CD4-positive, alpha-beta T cell treated with Interleukin-4 for 1 hour (primary cell): ENCODE results near the gene CFAP70.

Experiments used
- DNase-seq, 2 donors: peaks; one replicate each; pipeline ENCODE4 v3.0.0-alpha.2; 2020 to 2022

Gene CFAP70

DNA sequence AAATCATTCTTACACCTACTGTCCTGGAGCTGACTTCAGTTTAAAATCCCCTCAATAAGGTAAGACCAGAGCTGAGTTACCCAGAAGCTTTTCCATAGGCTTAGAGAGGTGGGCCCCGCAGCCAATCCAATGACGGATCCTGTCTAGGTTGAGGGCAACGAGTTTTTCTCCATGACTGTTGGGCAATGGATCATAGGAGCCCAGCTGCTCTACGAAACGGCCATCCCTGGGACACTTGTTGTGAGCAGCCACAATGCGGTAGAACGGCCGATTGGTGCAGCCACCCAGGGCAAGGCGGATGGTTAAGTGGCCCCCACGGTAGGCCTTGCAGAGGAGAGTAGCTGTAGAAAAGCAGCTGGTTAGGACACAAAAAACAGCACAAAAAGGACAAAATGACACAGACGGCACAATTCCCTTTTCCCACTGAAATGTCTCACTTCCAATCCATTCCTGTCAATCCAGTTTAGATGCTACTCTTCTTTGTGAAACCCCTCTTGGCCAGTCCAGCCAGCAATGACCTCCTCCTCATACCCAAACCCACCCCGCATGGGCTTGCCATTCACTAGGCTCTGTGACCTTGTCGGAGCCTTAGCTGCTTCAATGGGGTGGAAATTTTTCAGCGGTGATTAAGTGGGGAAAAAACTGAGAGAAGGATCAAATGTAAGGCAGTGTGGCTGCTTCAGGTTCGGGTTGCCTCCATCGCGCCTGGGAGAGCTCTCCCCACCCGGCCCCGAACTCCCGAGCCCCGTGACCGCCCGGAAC lies 106.8 kb downstream of the CFAP70 start:
- DNase-seq = no peak

DNA sequence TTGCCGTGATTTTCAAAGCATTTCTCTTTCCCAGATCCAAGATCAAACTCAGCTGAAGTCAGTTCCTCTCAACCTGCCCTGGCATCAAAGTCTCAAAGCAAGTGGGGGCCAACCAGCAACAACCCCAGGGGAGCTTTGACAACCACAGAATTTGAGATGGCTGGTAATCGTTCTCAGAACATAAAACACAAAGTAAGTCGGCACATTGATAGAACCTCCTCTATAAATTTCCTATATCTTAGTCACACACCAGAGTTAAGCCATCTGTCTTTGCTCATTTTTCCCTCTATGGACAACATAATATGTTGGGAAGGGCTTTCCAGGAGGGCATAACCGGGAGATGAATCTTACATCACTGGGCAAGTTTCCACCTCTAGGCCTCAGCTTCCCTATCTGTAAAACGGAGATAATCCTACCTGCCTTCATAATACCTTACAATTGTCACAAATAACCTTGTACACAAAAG lies 110.4 kb downstream of the CFAP70 start:
- DNase-seq = no peak

- no peak for DNase-seq
Measured at GRCh38 chr10:73247509-73248258, 111.0 kb downstream of the CFAP70 start.

DNA sequence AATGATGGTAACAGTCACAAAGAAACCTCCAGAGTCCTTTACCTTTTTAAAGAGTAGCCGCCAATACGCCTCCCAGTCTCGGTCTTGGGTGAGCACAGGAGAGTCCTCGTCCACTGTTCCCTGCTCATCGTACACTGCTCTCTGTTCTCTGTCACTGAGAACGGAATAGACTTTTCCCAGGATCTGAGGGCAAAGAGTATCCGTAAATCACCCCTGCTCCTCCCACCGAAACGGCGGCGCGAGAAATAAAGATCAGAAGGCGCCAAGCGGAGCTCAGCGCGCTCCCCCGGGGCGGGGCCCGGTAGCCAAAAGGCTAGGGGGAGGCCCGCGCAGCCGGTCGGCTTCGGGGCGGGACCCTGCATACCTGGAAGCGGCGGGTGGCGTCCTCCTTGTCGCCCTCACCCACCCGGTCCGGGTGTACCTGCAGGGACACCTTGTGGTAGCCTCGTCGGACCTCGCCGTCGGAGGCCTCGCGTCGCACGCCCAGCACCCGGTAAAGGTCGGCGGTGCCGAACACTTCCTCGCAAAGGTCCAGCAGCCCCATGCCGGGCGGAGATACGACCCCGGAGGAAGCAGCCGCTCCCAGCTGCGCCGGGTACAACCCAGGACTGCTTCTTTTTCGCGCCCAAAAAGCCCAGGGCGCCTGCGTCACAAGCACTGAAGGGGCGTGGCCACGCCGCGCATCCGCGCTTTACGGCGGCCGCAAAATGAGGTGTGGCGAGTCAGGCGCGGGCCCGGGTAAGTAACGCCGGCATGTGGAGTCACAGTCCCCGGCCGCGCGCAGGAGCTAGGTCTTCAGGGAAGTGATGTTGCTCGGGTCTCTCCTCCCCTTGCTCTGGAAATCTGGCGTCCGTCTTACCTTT lies 111.8 kb downstream of the CFAP70 start, which contains the start of gene DNAJC9:
DNAJC9 (minus strand) TSS at position 610 of the 863 bp plus-strand sequence; CDS start at position 544, 66 bp downstream.
- peak; percentile 96 to 97 for DNase-seq

DNA sequence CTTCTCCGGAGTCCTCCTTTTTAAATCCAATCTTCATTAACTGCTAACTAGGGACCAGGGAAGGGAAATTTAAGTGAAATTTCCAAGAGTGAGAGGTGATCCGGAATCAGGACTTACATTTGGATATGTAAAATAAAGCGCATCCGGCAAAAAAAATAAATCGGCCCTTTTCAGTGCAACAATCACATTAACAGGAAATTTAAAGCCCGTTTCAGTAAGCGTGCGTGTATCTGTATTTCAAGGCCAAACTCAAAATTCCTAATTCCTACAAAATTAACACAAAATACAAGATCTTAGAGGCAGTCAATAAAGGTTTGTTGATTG lies 112.4 kb downstream of the CFAP70 start:
- no peak for DNase-seq

- peak in 1 of 2 donors; percentile 11 for DNase-seq
Measured at GRCh38 chr10:73244866-73245477, 113.7 kb downstream of the CFAP70 start.

DNA sequence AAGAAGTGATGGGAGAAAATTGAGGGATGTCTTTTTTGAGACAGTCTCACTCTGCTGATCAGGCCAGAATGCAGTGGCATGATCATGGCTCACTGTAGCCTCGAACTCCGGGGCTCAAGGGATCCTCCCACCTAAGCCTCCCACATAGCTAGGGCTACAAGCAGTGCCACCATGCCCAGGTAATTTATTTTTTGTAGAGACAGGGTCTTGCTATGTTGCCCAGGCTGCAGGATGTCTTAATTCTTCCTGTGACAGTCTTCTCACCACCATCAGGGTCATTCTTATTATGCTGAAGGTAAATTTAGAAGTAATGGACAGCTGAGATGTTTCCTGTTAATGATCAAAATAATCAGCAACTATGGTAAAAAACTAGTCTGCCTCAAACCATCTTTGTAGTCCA lies 118.8 kb downstream of the CFAP70 start:
- DNase-seq = no peak

DNA sequence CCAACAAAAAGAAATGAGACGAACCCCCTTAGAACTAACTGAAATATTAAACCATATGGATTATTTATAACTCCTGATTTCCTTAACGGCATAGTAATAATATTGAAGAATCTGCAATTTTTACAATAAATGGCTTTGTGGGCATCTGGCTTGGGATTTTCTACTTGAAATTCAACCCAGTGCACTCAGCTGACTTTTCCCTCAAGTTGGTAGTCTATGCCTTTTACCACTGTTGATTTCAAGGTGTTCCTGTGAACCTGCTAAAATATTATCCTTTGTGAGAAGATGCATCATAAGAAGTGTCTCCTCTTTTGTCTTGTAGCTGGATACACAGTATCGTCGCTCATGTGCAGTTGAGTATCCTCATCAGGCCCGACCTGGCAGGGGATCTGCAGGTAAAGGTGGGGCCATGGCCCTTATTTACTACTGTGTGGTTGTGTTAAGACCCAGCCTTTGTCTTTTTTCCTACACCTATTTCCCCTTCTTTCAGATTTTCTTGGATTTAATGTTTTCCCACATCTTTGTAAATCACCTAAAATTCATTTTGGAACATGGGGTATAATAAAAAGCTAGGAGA lies 119.6 kb downstream of the CFAP70 start:
- no peak for DNase-seq

DNA sequence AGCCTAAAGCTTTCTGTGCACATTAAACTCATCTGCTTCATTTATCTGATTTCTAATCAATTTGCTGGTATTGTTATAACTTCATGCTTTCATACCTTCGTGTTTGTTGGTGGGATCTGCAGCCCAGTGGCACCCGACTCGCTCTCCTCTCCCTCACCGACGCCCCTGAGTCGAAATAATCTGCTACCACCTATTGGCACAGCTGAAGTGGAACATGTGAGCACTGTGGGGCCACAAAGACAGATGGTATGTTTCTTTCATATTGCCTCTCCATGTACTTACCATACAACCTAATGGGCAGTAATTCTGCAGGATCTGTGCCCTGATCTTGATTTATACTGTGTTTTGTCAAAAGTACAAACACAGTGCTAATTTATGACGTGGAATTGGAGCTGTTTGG lies 124.0 kb downstream of the CFAP70 start:
- no peak for DNase-seq

DNA sequence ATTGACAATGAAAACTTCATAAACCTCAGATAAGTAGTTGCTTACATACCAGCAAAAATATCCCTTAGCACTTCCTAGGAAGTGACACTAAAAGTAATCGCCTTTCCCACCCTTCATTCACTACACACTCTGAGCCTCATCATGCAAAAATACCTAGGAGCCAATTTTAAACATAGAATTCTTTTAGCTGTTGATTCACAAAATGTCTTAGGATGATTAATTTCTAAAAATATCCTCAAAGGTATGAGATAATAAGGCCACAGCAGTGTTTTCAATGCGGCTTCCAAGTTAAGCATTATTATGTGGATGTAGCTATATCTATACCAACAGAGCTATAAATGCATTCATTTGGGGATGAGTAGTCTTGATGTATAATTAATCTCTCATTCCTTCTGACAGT lies 124.8 kb downstream of the CFAP70 start:
- no peak for DNase-seq

GRCh38 chr10:73232887-73233286 lies 125.8 kb downstream of the CFAP70 start:
- no peak for DNase-seq

- DNase-seq = no peak
Measured at GRCh38 chr10:73229567-73229966, 129.1 kb downstream of the CFAP70 start.

DNA sequence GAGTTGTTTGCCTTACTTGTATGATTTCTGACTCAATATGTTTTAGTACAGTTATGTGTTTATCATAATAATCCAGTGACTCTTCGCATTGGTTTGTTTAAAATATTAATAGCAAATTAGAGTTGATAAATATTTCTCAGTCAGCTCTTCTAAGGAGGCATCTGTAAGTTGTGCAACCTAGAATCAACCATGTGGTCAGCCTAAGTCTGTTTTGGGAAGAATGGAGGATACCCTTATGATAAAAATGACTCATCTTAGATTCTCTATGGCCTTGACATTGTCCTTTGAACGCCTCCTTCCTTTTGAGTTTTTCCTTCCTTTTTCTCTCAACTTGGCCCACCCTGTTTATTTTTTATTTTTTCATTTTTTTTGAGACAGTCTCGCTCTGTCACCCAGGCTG lies 130.4 kb downstream of the CFAP70 start:
- DNase-seq = no peak

DNA sequence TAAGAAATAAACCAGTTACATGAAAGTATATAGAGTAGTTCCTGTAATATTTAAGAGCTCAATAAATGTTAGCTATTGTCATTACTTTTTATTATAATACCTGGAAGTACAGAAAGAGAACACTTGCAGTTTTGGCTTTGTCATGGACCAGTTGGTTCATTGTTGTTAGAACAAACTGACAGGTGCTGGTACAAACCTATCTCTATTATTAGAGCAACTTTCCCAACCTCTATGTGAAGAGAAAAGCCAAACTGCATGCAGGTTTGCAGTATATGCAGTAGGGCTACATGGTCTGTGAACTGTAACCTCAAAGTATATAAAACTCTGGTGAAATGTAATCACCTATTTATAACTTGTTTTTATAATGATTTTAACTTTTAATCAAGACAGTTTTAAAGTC lies 132.0 kb downstream of the CFAP70 start:
- no peak for DNase-seq

DNA sequence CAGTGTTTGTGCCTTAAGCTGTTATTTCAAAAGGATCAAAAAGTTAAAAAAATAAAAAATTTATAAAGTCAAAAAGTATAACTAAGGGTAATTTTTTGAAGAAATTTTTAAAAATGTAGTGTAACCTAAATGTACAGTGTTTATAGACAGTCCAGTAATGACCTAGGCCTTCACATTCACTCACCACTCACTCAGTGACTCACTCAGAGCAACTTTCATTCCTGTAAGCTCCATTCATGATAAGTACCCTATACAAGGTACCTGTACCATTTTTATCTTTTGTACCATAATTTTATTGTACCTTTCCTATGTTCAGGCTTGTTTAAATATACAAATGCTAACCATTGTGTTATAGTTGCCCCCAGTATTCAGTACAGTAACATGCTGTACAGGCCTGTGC lies 133.1 kb downstream of the CFAP70 start:
- no peak for DNase-seq

DNA sequence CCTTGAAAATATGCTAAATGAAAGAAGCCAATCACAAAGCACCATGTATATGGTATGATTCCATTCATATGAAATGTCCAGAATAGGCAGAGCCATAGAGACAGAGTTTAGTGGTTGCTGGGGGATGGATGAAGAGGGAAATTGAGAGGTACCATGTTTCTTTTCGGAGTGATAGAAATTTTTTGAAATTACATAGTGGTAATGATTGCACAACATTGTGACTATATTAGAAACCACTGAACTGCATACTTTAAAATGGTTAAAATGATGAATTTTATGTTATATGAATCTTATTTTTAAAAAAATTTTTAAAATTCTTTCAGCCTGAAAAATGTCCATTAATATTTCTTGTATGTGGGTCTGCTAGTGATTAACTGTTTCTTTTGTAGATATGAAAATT lies 137.7 kb downstream of the CFAP70 start:
- DNase-seq = no peak

DNA sequence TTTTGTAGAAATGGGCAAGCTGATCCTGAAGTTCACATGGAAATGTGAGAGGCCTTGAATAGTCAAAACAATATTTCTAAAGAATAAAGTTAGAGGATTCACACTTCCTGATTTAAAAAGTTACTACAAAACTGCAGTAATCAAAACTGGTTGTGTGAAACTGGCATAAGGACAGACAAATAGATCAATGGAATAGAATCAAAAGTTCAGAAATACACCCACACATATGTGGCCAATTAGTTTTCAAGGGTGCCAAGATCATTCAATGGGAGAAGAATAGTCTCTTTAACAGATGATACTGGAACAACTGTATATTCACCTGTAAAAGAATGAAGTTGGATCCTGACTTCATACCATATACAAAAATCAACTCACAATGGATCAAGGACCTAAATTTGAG lies 139.3 kb downstream of the CFAP70 start:
- no peak for DNase-seq

GRCh38 chr10:73218431-73219191 lies 140.1 kb downstream of the CFAP70 start:
- DNase-seq = no peak

DNA sequence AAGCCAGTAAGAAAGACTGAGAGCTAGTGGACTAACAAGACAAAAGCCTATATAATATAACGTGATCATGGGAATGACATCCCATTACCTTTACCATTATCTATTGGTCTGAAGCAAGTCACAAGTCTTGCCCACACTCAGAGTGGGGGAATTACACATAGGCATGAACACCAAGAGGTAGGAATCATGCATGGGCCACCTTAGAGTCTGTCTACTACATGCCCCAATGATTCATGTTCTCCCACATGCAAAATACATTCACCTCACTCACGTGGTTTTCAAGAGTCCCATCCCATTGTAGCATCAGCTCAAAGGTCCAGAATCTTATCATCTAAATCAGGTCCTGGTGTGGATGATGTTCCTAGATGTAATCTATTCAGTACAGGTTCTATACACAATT lies 141.0 kb downstream of the CFAP70 start:
- no peak for DNase-seq

GRCh38 chr10:73215749-73216148 lies 142.9 kb downstream of the CFAP70 start:
- DNase-seq = no peak

- no peak for DNase-seq
Measured at GRCh38 chr10:73211106-73211811, 147.4 kb downstream of the CFAP70 start.
